ENCODE results near the gene CACTIN. TPM values are rescaled to one million over a fixed set of nuclear protein-coding genes. Genes with fewer than 3 reads are reported as not detected.

Gene CACTIN
- total RNA-seq, 1 experiment from 2014 or later = 36.3 TPM

DNA sequence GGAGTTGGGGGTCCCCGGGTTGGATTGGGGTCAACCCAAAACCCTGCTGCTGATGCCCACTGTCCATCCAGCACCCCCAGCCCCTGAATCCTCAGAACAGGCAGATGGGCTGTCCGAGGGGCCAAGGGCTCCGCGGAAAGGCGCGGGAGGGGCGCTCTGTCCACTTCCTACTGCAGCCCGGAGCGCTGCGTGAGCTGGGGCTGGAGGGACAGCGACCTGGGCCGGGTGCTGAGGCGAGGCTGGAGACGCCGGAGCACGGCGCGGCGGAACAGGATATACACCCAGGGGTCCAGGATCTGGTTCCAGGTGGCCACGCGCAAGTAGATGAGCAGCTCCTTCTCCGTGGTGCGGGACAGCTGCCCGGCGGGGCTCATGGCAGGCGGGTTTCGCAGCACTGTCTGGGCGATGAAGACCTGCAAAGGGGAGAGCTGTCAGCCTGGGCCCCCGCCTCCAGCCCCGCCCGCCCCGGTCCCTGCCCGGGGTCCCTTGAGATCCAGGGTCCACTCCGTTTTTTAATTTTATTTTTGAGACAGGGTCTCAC lies 31.0 kb downstream of the CACTIN start:
- Histone ChIP-seq H3K27me3 (replicated peaks; ENCODE audit: insufficient read depth, low read depth, low read length, poor library complexity) (no peaks in the 10 kb centered on the region), H3K4me1 (ENCODE audit: insufficient read depth, low read length, poor library complexity, severe bottlenecking) (no peaks in the 10 kb centered on the region), H3K27ac (ENCODE audit: low read depth, low read length, poor library complexity, severe bottlenecking) (no peak overlapping the region), H3K9me3 (ENCODE audit: low read depth, low read length, poor library complexity, severe bottlenecking) (peaks cover 6% of the 10 kb centered on the region), H3K36me3 (ENCODE audit: insufficient read depth, low read length, poor library complexity, severe bottlenecking) (no peaks in the 10 kb centered on the region), H3K4me3 (ENCODE audit: low read depth, low read length, poor library complexity, severe bottlenecking) (no peak overlapping the region)
- intact Hi-C loops (cut with micrococcal nuclease; ENCODE audit: unreplicated experiment) = no loop called here
- ChIA-PET CTCF (no interaction called here), POLR2A (ENCODE audit: low non-redundant PET) (no interaction called here)
- no TSS peak for BruUV-seq (replicated peaks)
- no peak for DNase-seq (ENCODE audit: low spot score)
- TF ChIP-seq, protein P1, sequence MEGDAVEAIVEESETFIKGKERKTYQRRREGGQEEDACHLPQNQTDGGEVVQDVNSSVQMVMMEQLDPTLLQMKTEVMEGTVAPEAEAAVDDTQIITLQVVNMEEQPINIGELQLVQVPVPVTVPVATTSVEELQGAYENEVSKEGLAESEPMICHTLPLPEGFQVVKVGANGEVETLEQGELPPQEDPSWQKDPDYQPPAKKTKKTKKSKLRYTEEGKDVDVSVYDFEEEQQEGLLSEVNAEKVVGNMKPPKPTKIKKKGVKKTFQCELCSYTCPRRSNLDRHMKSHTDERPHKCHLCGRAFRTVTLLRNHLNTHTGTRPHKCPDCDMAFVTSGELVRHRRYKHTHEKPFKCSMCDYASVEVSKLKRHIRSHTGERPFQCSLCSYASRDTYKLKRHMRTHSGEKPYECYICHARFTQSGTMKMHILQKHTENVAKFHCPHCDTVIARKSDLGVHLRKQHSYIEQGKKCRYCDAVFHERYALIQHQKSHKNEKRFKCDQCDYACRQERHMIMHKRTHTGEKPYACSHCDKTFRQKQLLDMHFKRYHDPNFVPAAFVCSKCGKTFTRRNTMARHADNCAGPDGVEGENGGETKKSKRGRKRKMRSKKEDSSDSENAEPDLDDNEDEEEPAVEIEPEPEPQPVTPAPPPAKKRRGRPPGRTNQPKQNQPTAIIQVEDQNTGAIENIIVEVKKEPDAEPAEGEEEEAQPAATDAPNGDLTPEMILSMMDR (conservative IDR thresholded peaks at IDR 0.05; ENCODE audit: low read depth, low read length) = no peak
- TF ChIP-seq EZH2 (IDR thresholded peaks at IDR 0.05; ENCODE audit: borderline replicate concordance, low read depth, low read length, poor library complexity, severe bottlenecking) = no peak

DNA sequence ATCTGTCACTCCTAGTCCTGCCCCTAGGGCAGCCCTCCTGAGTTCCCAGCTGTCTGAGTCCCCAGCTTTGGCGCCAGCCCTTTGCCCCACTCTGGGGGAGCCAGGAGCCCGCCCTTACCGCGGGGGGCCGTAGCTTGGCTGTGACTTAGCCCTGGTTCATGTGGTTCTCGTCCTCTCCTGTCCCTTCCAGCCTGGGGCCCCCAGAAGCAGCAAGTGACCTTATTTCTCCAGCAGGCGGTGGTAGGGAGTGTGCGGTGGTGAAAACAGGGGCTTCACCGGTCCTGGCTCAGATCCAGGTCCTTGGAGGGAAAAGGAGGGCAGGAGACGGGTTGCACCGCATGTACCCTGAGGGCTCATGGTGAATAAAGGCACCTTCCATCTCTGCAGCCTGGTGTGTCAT lies 33.4 kb downstream of the CACTIN start:
- H3K9me3 ChIP-seq (ENCODE audit: low read depth, low read length, poor library complexity, severe bottlenecking) = peaks cover 6% of the 10 kb centered on the region
- H3K27me3 ChIP-seq (replicated peaks; ENCODE audit: insufficient read depth, low read depth, low read length, poor library complexity) = no peaks in the 10 kb centered on the region
- H3K27ac ChIP-seq (ENCODE audit: low read depth, low read length, poor library complexity, severe bottlenecking) = no peak overlapping the region
- no peak for DNase-seq (ENCODE audit: low spot score)
- no peak overlapping the region for H3K4me3 ChIP-seq (ENCODE audit: low read depth, low read length, poor library complexity, severe bottlenecking)
- TF ChIP-seq EZH2 (IDR thresholded peaks at IDR 0.05; ENCODE audit: borderline replicate concordance, low read depth, low read length, poor library complexity, severe bottlenecking) = no peak
- TF ChIP-seq, protein P1 (conservative IDR thresholded peaks at IDR 0.05; ENCODE audit: low read depth, low read length) = no peak
- intact Hi-C loops (cut with micrococcal nuclease; ENCODE audit: unreplicated experiment) = no loop called here
- ChIA-PET POLR2A (ENCODE audit: low non-redundant PET) (no interaction called here), CTCF (no interaction called here)
- H3K36me3 ChIP-seq (ENCODE audit: insufficient read depth, low read length, poor library complexity, severe bottlenecking) = no peaks in the 10 kb centered on the region
- H3K4me1 ChIP-seq (ENCODE audit: insufficient read depth, low read length, poor library complexity, severe bottlenecking) = no peaks in the 10 kb centered on the region
- BruUV-seq (replicated peaks) = no TSS peak

DNA sequence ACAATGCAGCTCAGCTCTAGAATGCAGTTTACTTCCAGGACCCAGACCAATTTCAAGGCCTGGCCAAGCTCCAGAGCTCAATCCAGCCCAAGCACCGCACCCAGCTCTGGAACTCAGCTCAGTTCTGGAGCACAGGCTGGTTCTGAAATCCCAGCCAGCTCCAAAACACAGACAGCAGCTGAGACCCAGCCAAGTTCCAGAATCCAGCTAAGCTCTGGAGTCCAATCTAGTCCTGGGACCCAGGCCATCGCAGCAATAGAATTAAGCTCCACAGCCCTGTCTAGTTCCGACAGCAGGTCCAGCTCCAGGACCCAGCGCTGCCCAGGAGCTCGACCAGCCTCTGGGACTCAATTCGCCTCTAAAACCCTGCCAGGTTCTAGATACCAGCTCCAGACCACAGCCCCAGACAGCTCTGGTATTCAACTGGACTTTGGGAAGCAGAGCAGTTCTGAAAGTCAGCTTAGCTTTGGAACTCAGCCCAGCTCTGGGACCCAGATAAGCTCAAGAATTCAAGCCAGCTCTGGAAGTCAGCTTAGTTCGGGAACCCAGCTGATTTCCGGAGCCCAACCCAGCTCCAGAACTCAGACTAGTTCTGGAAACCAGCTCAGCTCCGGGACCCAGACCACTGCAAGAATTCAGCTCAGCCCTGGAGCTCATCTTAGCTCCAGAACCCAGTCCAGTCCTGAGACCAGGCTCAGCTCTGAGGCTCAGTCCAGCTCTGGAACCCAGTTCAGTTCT lies 34.5 kb downstream of the CACTIN start:
- Histone ChIP-seq H3K36me3 (ENCODE audit: insufficient read depth, low read length, poor library complexity, severe bottlenecking) (no peaks in the 10 kb centered on the region), H3K27ac (ENCODE audit: low read depth, low read length, poor library complexity, severe bottlenecking) (no peak overlapping the region), H3K4me1 (ENCODE audit: insufficient read depth, low read length, poor library complexity, severe bottlenecking) (no peaks in the 10 kb centered on the region), H3K9me3 (ENCODE audit: low read depth, low read length, poor library complexity, severe bottlenecking) (peaks cover 6% of the 10 kb centered on the region), H3K27me3 (replicated peaks; ENCODE audit: insufficient read depth, low read depth, low read length, poor library complexity) (no peaks in the 10 kb centered on the region), H3K4me3 (ENCODE audit: low read depth, low read length, poor library complexity, severe bottlenecking) (no peak overlapping the region)
- CTCF ChIA-PET = interaction anchor here (0.6 kb wide), 1 partner anchor 213 kb away, joined by 3 read pairs; no protein-coding TSS in a partner anchor
- no TSS peak for BruUV-seq (replicated peaks)
- no peak for DNase-seq (ENCODE audit: low spot score)
- POLR2A ChIA-PET (ENCODE audit: low non-redundant PET) = no interaction called here
- TF ChIP-seq, protein P1 (conservative IDR thresholded peaks at IDR 0.05; ENCODE audit: low read depth, low read length) = no peak
- no peak for TF ChIP-seq EZH2 (IDR thresholded peaks at IDR 0.05; ENCODE audit: borderline replicate concordance, low read depth, low read length, poor library complexity, severe bottlenecking)
- intact Hi-C loops (cut with micrococcal nuclease; ENCODE audit: unreplicated experiment) = no loop called here

Measured in A673 (cell line).